Measurements from ENCODE around the gene DOK6.
A peak's percentile ranks its signal among the peaks of the same experiment; 100 is the strongest.
"Not testable (repeated sequence)": the region's sequence is repeated elsewhere in the genome, so short reads cannot be mapped to it uniquely, and the experiment has no call there.

Gene DOK6

DNA sequence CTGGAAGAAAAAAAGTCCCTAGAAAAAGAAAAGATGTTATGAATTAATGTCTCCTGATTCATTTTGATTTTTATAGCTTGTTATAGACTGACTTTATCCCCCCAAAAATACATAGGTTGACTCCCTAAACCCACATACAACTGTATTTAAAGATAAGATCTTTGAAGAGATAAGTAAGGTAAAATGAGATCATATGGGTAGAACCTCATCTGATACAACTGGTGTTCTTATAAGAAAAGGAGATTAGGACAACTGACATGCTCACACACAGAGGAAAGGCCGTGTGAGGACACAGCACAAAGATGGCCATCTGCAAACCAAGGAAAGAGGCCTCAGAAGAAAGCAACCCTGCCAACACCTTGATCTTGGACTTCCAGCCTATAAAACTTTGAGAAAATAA is 429.5 kb downstream of the DOK6 start:
- no peak for DNase-seq

GRCh38 chr18:69834980-69835379 is 434.3 kb downstream of the DOK6 start:
- not testable (repeated sequence) for DNase-seq

DNA sequence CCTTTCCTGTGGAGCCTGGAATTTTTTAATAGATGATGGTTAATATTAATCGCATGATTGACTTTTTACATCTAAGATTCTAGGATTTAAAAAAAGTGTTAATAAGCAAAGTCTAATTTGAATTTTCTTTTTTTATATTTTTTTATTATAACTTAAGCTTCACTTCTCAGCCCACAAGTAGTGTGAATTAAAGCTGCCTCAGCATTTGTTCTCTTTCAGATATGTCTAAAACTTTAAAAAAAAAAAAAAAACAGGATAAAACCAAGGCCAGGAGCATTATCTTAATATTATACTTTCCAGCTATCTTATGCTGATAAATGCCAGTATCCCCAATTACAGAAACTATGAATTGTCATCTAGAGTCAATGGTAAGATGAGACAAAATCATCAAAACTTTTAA is 437.3 kb downstream of the DOK6 start:
- DNase-seq = no peak

DNA sequence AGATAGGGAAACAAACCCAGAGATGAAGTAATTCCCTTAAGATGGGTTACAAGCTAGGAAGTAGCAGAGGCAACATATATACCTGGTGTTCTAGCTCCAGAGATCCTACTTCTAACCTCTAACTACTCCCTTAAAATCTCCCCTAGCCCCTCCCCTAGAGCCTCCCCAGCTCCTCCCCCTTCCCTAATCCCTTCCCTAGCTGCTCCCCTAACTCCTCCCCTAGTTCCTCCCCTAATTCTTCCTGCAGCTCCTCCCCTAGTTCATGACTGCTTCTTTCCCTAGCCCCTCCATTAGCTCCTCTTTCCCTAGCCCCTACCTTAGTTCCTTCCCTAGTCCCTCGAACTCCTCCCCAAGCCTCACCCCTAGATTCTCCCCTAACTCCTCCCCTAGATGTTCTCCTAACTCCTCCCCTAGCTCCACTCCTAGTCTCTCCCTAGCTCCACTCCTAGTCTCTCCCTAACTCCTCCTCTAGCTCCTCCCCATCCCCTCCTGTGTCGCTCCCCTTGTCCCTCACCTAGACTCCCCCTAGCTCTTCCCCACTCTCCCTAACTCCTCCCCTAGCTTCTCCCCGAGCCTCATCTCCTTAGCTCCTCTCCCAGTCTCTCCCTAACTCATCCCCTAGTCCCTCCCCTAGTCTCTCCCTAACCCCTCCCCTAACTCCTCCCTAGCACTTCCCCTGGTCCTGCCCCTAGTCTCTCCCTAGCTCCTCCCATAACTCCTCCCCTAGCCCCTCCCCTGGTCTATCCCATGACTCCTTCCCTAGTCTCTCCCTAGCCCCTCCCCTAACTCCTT is 438.1 kb downstream of the DOK6 start:
- peak; percentile 26 for DNase-seq

DNA sequence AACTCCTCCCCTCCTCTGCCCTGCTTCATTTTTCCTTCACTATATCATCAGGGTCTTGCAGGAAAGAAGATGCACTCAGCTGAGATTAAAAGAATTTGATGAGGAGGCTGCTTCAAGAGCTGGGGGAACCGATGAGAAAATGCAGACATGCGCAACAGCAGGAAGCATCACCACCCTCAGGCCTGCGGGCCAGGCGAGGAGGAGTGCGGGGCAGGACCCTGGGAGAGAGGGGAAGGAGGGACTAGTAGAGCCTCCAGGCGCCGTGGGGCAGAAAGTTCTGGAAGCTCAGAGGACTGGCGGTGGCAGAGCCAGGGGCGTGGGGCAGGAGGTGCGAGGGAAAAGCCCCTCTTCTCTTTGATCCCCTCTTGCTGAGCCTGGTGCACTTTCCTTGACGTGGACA is 438.8 kb downstream of the DOK6 start:
- DNase-seq = no peak

- no peak for DNase-seq
Measured at GRCh38 chr18:69840001-69840400, 439.3 kb downstream of the DOK6 start.

DNA sequence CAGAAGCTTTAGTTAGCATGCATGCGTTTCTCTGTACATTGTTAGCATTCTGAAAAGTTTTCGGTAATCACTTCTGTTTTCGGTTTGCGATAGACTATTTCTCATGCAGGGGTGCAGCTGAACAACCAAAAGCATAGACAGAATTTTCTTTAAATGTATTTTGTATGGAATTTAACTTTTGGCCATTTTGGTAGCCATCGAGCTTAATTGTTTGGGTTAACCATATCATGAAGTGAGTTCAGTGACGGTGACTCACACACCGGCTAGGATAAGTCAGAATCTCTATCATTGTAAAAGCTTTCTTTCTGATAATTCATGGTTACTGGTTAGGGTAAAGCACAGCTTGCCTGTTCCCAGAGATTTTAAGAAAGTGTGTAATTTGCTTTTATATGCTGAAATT is 439.8 kb downstream of the DOK6 start:
- DNase-seq = no peak

- no peak for DNase-seq
Measured at GRCh38 chr18:69841117-69841516, 440.4 kb downstream of the DOK6 start.

DNA sequence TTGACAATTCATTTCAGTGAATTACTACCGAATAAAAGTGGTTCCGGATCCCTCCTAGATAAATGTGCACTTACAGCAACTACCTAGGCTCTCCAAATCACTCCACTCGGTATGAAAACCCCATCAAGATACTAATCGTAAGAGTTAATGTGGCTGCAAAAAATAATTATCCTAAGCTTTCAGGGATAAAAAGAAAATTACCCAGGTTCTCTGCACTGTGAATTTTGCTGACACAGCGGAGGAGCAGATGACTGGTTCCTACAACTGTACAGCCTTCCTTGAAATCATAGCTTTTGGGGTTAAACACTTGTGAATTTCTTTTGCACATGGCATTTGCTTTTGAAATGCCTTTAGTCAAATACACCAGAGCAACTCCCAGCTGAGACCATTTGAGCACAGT is 442.3 kb downstream of the DOK6 start:
- DNase-seq = no peak

DNA sequence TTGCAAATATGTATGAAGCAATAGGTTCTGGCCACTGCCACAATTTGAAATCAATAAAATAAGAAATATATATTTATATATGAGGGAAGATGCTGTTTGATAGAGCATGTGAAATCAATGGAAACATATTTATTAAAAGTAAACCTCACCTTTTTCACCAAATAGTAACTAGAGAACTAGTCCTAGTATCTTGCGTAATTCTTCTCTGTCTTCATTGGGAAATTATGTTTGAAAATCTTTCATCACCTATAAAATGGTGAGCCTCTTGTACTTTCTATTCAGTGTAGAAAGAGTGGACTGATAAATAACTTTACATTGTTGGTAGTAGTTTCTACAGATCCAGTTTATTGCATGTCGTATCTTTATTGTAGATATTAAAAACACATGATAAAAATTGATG is 444.0 kb downstream of the DOK6 start:
- DNase-seq = no peak

DNA sequence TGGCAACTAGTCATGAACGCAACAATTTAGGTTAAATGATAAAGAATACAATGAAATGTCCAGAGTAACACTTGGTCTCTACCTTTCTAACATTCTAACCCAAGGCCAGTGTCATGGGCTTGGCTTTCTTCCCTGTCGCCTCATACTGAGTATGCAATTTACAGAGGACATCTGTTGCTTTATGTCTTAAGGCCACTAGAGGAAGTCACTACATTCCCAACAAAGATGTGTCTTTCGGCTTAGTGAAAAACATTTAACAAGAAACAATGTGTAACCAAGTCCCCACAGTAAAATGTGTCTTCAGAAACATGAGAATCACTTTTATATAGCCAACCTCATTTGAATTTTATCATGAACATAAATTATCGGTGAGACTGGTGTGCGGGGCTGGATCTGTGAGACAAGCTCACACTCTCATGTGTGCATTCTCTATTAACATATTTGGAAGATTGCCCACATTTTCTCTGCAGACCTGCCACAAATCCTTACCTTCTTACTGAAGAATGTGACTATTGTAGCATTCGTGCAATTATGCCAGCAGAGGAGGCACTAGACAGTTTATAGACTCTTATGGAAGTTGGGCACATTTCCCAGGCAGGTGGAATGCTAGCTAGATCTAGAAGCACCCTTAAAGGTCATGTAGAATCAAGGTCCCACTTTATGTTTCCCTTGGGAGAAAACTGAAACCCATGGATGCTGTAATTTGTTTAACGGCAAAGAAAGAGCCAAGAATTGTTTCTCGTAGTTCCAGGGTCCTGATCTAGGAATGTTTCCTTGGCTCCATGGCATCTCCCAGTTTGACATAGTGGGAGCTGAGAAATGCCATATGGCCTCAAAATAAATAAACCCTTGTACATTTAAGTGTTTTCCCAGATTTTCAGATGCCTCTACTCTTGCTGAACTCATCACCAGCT is 445.2 kb downstream of the DOK6 start:
- DNase-seq = no peak

GRCh38 chr18:69853051-69853450 is 452.4 kb downstream of the DOK6 start:
- DNase-seq = no peak

DNA sequence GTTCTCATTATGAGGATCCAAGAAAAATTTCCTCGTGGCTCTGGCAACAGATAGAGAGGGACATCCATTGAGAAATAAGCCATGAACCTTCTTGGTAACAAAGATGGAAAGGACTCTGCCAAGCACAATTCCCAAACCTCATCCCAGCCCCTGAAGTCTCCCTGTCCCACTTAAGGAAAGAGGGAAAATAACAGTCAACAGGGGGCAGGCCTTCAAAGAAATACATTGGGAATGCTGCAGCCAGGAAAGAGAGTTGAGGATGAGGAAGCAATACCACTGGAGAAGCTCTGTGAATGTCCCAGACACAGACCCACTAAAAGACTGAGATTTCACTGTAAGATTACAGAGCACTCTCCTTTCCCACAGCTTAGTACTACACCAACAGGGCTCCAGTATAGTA is 453.8 kb downstream of the DOK6 start:
- DNase-seq = no peak

DNA sequence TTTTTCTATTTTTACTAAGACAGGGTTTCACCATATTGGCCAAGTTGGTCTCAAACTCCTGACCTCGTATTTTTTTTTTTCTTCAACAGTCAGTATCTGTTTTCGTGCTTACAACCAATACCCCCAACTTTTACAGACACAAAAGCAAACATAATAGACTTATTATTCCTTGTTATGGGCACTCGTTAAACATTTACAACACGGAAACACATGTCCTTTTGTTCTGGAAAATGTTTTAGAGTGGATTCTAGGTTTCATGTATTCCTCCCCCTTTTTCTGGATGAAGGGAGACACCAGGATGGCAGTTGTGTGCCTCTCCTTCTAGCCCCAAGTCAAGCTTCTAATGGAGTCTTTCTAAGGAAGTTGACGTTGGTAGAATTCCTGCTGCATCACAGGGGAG is 458.2 kb downstream of the DOK6 start:
- no peak for DNase-seq

DNA sequence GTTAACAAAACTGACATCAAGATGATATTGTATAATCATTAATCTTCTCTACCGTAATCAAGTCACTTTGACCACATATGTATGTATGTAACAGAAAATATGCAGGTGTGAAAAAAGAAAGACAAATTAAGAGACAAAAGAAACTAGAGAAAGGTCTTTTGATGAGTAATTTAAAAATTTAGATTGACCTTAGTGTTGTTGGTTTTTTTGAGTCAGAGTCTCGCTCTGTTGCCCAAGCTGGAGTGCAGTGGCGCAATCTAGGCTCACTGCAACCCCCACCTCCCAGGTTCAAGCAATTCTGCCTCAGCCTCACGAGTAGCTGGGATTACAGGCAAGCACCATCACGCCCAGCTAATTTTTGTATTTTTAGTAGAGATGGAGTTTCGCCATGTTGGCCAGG is 464.1 kb downstream of the DOK6 start:
- DNase-seq = peak; percentile 29

GRCh38 chr18:69865776-69866175 is 465.1 kb downstream of the DOK6 start:
- DNase-seq = no peak

DNA sequence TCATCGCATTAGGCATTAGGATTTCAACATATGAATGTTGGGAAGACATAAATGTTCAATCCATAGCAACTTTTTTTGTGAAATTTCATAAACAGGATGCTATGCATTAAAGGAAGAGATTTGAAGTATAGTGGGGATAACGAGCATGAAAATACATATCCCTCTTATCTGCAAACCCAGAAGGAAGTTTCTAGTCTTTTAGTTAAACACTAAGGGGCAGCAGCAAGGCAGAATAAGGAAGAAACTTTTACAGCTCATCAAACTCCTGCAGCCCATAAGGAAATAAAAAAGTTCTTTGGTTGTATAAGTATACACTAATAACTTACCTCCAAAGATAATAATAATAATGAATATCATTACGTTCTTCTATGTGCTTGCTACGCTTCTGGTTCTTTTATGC is 465.5 kb downstream of the DOK6 start:
- no peak for DNase-seq

DNA sequence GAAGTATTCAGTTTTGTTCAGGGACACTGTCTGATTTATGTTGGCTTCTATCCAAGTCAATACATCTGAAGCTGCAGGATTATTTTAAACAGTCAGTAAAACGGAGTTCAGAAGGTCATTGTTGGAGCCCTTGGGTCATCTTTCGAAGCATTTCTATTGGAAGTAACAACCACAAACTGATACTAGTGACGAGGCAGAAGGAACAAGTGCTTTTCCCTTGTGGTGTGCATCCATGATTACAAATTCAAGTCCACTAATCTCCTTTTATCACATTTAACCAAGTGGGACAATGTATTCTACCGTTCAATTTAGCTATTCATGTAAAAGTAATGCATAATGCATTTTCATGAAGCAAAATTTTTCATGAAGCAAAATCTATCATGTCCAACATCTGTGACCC is 470.0 kb downstream of the DOK6 start:
- no peak for DNase-seq

- DNase-seq = no peak
Measured at GRCh38 chr18:69871363-69871762, 470.7 kb downstream of the DOK6 start.

DNA sequence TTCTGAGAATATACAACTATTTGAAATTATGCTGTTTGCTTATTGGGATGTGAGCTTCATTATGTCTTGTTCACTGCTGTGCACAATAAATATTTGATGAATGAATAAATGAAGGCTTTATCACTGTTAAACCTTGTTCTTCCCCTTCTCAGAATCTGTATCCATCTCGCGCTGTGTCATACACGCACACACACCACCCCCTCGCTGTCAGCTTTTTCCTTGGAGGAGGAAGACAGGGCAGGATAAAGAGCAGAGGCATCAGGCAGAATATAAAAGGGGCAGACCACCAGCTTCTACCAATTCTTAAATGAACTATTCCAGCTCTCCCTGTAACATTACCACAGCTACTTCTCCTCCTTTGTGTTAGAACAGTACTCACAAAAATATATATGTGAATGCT is 472.0 kb downstream of the DOK6 start:
- DNase-seq = no peak

DNA sequence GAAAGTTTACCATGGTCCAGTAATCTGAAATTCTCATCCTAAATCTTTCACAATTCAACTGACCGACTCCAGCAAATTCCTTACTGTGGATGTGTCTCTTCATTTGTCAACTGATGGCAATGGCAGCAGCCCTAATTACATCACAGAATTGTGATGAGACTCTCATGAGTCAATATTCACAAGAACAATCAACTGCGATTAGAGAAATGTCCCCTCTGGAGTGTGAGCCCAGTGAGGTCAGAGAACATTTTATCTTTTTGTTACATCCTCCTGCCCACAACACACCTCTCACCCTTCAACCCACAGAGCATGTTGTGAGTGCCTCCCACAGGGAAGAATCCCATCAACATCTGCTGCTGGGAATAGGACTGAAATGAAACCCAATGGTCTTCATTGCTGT is 473.4 kb downstream of the DOK6 start:
- no peak for DNase-seq

DNA sequence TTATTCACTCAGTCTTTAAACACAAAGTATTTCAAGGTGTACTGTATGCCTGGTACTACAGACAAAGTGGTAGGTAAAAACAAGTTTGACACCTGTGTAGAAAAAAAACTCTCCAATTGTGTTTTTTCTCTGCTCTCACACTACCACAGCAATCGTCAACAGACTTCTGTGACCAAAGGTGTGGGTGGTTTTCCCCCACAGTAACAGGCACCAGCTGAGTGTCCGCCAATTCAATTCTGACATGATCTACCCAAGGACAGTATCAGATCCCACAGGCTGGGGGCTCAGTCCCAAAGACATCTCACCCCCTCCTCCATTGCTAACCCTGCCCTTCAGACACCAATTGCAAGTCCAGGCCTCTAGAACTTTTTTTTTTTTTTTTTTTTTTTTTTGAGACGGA is 475.8 kb downstream of the DOK6 start:
- DNase-seq = no peak

GRCh38 chr18:69878213-69878933 is 477.7 kb downstream of the DOK6 start:
- no peak for DNase-seq

- not testable (repeated sequence) for DNase-seq
Measured at GRCh38 chr18:69879051-69879450, 478.4 kb downstream of the DOK6 start.
